ENCODE measurements around the gene MLIP. TPM values are rescaled to one million over a fixed set of nuclear protein-coding genes. Genes with fewer than 3 reads are reported as not detected.
A peak's percentile ranks its signal among the peaks of the same experiment; 100 is the strongest.

Gene MLIP
- total and polyA plus RNA-seq, 2 of the 8 experiments (the other 6 are each of a cell fraction or from before 2014, with no cell fraction given) = not detected

DNA sequence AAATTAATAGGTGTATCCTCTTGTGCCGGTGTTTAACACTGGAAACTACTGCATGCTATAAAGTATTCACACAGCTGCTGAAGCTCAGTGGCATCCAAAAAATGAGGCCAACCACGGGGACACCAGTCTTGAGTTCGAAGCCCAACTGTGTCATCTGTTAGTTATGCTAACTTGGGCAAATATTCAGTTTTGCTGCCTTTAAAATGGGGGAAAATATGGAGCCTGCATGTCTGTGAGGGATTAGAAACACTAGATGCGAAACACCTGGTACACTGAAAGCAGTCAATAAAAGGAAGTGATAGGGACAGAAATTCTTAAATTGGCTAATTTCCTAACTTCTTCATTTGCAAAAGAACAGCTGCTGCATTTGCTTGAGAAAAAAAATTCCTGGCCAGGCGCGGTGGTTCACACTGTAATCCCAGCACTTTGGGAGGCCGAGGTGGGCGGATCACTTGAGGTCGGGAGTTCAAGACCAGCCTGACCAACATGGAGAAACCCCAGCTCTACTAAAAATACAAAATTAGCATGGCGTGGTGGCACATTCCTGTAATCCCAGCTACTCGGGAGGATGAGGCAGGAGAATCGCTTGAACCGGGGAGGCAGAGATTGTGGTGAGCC lies 36.6 kb upstream of the MLIP start:
- Histone ChIP-seq H3K79me2 (ENCODE audit: control insufficient read depth in 1 of 2, insufficient read depth in 2 of 2, low read length in 2 of 2) (no peaks in the 10 kb centered on the region), H3K9ac (replicated peaks in 1 of 4; ENCODE audit: extremely low read depth in 1 of 4, low read depth in 3 of 4, low read length in 3 of 4) (no peak overlapping the region), H2AK5ac (ENCODE audit: low read depth, low read length) (no peak overlapping the region), H3K14ac (ENCODE audit: insufficient read length) (no peak overlapping the region), H3K4me2 (ENCODE audit: insufficient read depth in 1 of 2, low read depth in 2 of 2, low read length in 2 of 2) (peak overlapping the region in 1 of 2 experiments; percentile 19; a peak in 1 of 4 replicates), H3K27ac (ENCODE audit: low read depth, low read length) (no peak overlapping the region), H3K56ac (replicated peaks; ENCODE audit: insufficient read length, low read depth, low read length) (no peak overlapping the region), H3K23me2 (ENCODE audit: low read depth, low read length) (no peaks in the 10 kb centered on the region), H2BK15ac (ENCODE audit: low read length) (no peak overlapping the region), H4K20me1 (replicated peaks in 1 of 2; ENCODE audit: control insufficient read depth in 1 of 2, insufficient read depth in 2 of 2, low read length in 2 of 2) (no peaks in the 10 kb centered on the region), H4K5ac (ENCODE audit: insufficient read length, low read depth, low read length) (no peak overlapping the region), H2AFZ (ENCODE audit: low read length) (no peak overlapping the region), H3K79me1 (ENCODE audit: low read depth, low read length) (no peaks in the 10 kb centered on the region), H3K23ac (ENCODE audit: insufficient read length) (no peak overlapping the region), H4K91ac (replicated peaks; ENCODE audit: insufficient read length, low read length) (no peak overlapping the region), H2BK120ac (replicated peaks; ENCODE audit: low read depth, low read length) (no peak overlapping the region), H3K4ac (replicated peaks; ENCODE audit: insufficient read length, low read depth, low read length) (no peak overlapping the region), H2BK12ac (ENCODE audit: low read depth, low read length) (no peak overlapping the region), H2BK20ac (ENCODE audit: low read length) (peak overlapping the region; percentile 21; the same call in 1 of the 2 replicates), H2BK5ac (ENCODE audit: low read depth, low read length) (peak overlapping the region; percentile 40; the same call in 1 of the 2 replicates), H3K4me3 (ENCODE audit: extremely low read depth in 1 of 4, insufficient read depth in 2 of 4, low read depth in 3 of 4, low read length in 4 of 4) (no peak overlapping the region), H3K27me3 (replicated peaks in 1 of 4; ENCODE audit: control insufficient read depth in 3 of 4, extremely low read depth in 1 of 4, insufficient read depth in 3 of 4, low read length in 3 of 4) (no peaks in the 10 kb centered on the region), H3K18ac (ENCODE audit: extremely low read depth, low read length) (no peak overlapping the region), H3K4me1 (replicated peaks in 1 of 4; ENCODE audit: control insufficient read depth in 3 of 4, insufficient read depth in 4 of 4, low read length in 3 of 4) (peaks cover 5 to 11% (median 7%) of the 10 kb centered on the region in 4 experiments; a peak in 4 of 7 replicates), H4K8ac (ENCODE audit: extremely low read depth, insufficient read depth, low read length) (no peak overlapping the region), H3K9me3 (ENCODE audit: insufficient read depth in 2 of 2, low read depth in 1 of 2, low read length in 1 of 2) (no peaks in the 10 kb centered on the region), H3K36me3 (ENCODE audit: control insufficient read depth in 2 of 4, insufficient read depth in 4 of 4, low read length in 3 of 4) (no peaks in the 10 kb centered on the region)
- POLR2A ChIA-PET (ENCODE audit: partially characterized antibody) = no interaction called here
- 69% methylated on average over 13 of the region's 13 CpGs; no CpG with 5 or more reads in 1 of the 2 experiments for WGBS, 2 experiments (ENCODE audit: extremely low coverage in 1 of 2, insufficient coverage in 1 of 2, insufficient read length in 1 of 2, insufficient replicate concordance in 2 of 2, low coverage in 1 of 2, low lambda C conversion rate in 2 of 2, missing lambda C conversion rate in 1 of 2)
- DNase-seq (ENCODE audit: low read depth in 1 of 2, low spot score in 2 of 2) = no peak
- FAIRE-seq = no peak
- CTCF ChIA-PET (ENCODE audit: partially characterized antibody) = interaction anchor here (0.6 kb wide), 1 partner anchor 84 kb away, joined by 3 read pairs; no protein-coding TSS in a partner anchor
- TF ChIP-seq, protein P1, sequence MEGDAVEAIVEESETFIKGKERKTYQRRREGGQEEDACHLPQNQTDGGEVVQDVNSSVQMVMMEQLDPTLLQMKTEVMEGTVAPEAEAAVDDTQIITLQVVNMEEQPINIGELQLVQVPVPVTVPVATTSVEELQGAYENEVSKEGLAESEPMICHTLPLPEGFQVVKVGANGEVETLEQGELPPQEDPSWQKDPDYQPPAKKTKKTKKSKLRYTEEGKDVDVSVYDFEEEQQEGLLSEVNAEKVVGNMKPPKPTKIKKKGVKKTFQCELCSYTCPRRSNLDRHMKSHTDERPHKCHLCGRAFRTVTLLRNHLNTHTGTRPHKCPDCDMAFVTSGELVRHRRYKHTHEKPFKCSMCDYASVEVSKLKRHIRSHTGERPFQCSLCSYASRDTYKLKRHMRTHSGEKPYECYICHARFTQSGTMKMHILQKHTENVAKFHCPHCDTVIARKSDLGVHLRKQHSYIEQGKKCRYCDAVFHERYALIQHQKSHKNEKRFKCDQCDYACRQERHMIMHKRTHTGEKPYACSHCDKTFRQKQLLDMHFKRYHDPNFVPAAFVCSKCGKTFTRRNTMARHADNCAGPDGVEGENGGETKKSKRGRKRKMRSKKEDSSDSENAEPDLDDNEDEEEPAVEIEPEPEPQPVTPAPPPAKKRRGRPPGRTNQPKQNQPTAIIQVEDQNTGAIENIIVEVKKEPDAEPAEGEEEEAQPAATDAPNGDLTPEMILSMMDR (IDR thresholded peaks at IDR 0.05; ENCODE audit: control extremely low read depth in 1 of 3, insufficient read depth in 1 of 3, low read depth in 1 of 3, low read length in 3 of 3) = no peak
- TF ChIP-seq TEAD4 (IDR thresholded peaks at IDR 0.05; ENCODE audit: low read depth, low read length) = 0 out of 2 replicates have a peak, but pooled peaks have one; percentile 2
